Lower leg skin (tissue), 4 donors: ENCODE data around the gene PLCB1. TPM values are rescaled to one million over a fixed set of nuclear protein-coding genes. Genes with fewer than 3 reads are reported as not detected.

Experiments used
- DNase-seq, 2 donors: peaks; one replicate each; pipeline ENCODE4 v3.0.0-alpha.2; 2019; ENCODE audit warnings: low spot score in 2 of 2
- H3K4me3 ChIP-seq: fragments of 200-600 bp; sonication (generic); 2 replicates; pipeline ENCODE4 v1.5.1; 2017; ENCODE audit warnings: mild to moderate bottlenecking, low read depth; ENCODE audit not compliant: poor library complexity, severe bottlenecking
- CTCF ChIP-seq, 3 donors: fragments of 450-650 bp; IDR thresholded peaks; one replicate each; pipeline ENCODE4 v1.5.1; 2016; ENCODE audit warnings: antibody characterized with exemption in 3 of 3, mild to moderate bottlenecking in 3 of 3, moderate library complexity in 2 of 3
- POLR2A ChIP-seq, 2 donors: fragments of 450-650 bp; IDR thresholded peaks; one replicate each; pipeline ENCODE4 v1.6.1; 2016 to 2017; ENCODE audit warnings: antibody characterized with exemption in 2 of 2, mild to moderate bottlenecking in 1 of 2, moderate library complexity in 1 of 2
- WGBS, 2 donors: methylation state at CpG; one replicate each; pipeline ENCODE4 v1.1.5; 2018; 5-methylcytosine and 5-hydroxymethylcytosine counted together
- intact Hi-C: fragments of 100-400 bp; cut with DNase I; formaldehyde crosslinking; loops from one replicate; pipeline ENCODE4 v1.15.0; 2023; ENCODE audit warnings: low total_unique reads
- total RNA-seq, 4 donors: library from RNA; depleted of rRNA; stranded (reverse); fragments of >200 nt; gene quantifications; one replicate each; pipeline ENCODE4 v1.1.0, GENCODE V29; 2016

PLCB1 gene
- total RNA-seq, 4 donors from 2014 or later = 4.1 to 16.2 (median 9.1) TPM

GRCh38 chr20:8213270-8213669 lies 81.2 kb downstream of the PLCB1 start:
- DNase-seq = no peak
- H3K4me3 ChIP-seq = no peak overlapping the region
- WGBS, 2 donors = 79 to 89% methylated on average over 1 of the region's 1 CpG
- no peak for TF ChIP-seq CTCF (IDR thresholded peaks at IDR 0.05)
- no peak for TF ChIP-seq POLR2A (IDR thresholded peaks at IDR 0.05)
- intact Hi-C loops = no loop called here

DNA sequence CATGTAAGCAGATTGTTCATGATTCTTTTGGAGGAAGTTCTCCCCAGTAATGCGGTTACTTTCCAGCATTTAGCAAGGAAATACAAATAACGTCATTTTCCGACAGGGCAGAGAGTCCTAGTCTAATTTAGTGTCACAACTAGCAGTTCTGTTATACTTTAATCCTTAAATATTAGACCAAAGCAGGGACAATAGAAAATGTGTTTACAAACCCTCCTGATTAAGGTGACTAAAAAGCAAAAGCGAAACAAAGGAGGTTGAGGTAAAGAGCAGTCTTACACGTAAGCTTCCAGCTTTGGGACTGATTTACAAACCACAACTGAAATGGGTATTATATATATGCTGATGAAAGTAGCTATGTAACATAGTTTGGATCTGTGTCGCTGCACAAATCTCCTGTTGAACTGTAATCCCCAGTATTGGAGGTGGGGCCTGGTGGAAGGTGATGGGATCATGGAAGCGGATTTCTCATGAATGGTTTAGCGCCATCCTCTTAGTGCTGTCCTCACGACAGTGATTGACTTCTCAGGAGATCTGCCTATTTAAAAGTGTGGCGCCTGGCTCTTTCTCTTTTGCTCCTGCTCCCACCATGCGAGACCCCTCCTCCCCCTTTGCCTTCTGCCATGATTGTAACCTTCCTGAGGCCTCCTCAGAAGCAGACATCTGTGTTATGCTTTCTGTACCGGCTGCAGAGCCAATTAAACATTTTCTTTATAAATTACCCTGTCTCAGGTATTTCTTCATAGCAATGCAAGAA lies 81.9 kb downstream of the PLCB1 start:
- DNase-seq = no peak
- H3K4me3 ChIP-seq = no peak overlapping the region
- 80 to 87% methylated on average over 12 of the region's 12 CpGs for WGBS, 2 donors
- intact Hi-C loops = no loop called here
- no peak for TF ChIP-seq CTCF (IDR thresholded peaks at IDR 0.05)
- TF ChIP-seq POLR2A (IDR thresholded peaks at IDR 0.05) = no peak

DNA sequence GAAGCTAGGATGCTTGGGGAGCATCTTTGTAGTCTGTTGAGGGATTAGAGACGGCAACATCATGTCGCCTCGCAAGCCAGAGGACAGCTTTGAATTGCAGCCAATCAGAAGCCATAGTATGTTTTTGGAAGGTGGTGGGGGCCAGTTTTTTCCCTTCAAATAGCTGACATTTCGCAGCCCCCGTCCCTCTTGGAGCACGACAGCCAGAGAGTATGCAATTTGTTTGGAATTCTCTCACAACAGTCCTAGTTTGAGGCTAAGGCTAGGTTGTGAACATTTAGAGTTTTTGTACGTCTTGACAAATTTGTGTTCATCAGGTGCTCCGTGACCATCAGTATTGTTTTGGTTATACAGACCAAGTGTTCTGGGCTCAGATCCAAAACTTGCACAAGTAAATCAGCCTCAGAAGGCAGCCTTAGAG lies 83.3 kb downstream of the PLCB1 start:
- intact Hi-C loops = no loop called here
- no peak for TF ChIP-seq POLR2A (IDR thresholded peaks at IDR 0.05)
- no peak for TF ChIP-seq CTCF (IDR thresholded peaks at IDR 0.05)
- WGBS, 2 donors = 62 to 74% methylated on average over 8 of the region's 8 CpGs
- H3K4me3 ChIP-seq = no peak overlapping the region
- DNase-seq = no peak

DNA sequence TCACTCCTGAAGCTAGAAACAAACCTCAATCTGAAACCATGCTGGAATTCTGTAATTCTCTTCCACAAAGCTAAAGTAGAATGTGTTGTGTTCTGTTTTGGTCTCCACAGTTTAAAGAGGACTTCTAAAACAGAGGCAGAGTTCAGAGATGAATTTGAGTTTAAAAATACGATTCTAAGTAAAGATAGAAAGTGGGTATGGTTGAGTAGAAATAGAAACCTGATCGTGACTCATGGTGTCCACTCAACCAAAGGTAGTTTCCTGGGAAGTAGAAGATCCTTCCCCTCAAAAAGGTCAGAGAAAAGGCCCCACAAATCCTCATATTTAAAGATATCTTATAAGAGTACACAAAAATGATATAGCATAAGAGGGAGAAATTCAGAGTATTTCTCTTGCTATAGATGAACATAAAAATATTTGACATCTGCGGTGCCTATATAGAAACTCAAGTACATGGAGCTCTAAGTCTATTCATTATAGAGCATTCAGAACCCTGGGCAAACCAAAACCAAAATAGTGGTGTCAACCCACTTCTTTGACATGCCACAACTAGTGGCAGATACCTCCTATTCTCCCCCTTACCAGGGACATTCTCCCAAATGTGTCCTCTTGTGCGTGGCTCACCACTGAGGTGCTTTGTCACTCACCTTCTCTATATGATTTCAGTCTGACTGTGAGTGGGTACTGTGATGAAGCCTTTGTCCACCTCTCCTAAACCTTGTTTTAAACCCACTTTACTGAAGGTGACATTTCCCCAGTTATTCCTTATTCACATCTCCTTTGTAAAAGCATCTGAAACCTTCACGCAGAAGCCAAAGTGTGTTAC lies 84.5 kb downstream of the PLCB1 start:
- DNase-seq = no peak
- intact Hi-C loops = no loop called here
- WGBS, 2 donors = 80 to 87% methylated on average over 5 of the region's 5 CpGs
- no peak for TF ChIP-seq CTCF (IDR thresholded peaks at IDR 0.05)
- TF ChIP-seq POLR2A (IDR thresholded peaks at IDR 0.05) = no peak
- no peak overlapping the region for H3K4me3 ChIP-seq

DNA sequence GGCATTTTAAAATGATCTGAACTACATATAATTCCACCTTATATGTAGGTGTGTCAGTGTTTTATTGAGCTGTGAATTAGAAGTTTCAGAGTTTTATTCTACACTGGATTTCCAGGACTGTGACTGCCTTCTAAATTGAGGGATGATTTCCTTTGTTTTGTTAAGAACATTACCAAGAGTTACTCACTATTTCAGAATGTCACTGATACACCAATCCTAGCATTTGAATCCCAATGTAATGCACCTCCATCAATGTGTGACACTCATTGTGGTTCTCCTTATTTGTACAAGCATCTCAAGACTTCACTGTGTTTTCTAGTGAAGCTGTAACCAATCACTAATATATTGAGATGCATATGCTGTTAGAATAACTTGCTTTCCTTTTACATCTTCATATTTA lies 86.8 kb downstream of the PLCB1 start:
- TF ChIP-seq POLR2A (IDR thresholded peaks at IDR 0.05) = no peak
- TF ChIP-seq CTCF (IDR thresholded peaks at IDR 0.05) = no peak
- intact Hi-C loops = no loop called here
- DNase-seq = no peak
- no peak overlapping the region for H3K4me3 ChIP-seq
